Body of pancreas (tissue), 4 donors: ENCODE results near the gene TFAP2D.

ENCODE experiments used
- CTCF ChIP-seq, 7 experiments: fragments of 450-650 bp in 4 of 7; fragments of 200-600 bp in 3 of 7; sonication (generic) in 3 of 7; IDR thresholded peaks; one replicate each; pipeline ENCODE4 v1.5.1; 2016 to 2019; ENCODE audit warnings: antibody characterized with exemption in 7 of 7
- POLR2A ChIP-seq, 3 donors: fragments of 450-650 bp; IDR thresholded peaks; one replicate each; pipeline ENCODE4 v1.6.1; 2016; ENCODE audit warnings: antibody characterized with exemption in 3 of 3, mild to moderate bottlenecking in 2 of 3

GRCh38 chr6:50689210-50689609 is 24.1 kb upstream of the TFAP2D start:
- no peak for TF ChIP-seq POLR2A (IDR thresholded peaks at IDR 0.05)
- no peak for TF ChIP-seq CTCF (IDR thresholded peaks at IDR 0.05)
